Measurements from ENCODE around the gene SIPA1L2.

Gene SIPA1L2

GRCh38 chr1:232589812-232590743 lies 39.9 kb downstream of the SIPA1L2 start:
- no peak overlapping the region for H3K4me3 ChIP-seq (ENCODE audit: low read depth, low read length, poor library complexity, severe bottlenecking)
- no peak overlapping the region for H2AFZ ChIP-seq (ENCODE audit: low read length)
- no peaks in the 10 kb centered on the region for H3K9me2 ChIP-seq (ENCODE audit: low read depth, low read length)
- H3K36me3 ChIP-seq (ENCODE audit: insufficient read depth, low read length) = no peaks in the 10 kb centered on the region
- H3F3A ChIP-seq (ENCODE audit: insufficient read depth, low read length) = no peaks in the 10 kb centered on the region
- H3K27ac ChIP-seq (ENCODE audit: low read depth, low read length, poor library complexity, severe bottlenecking) = no peak overlapping the region
- no peaks in the 10 kb centered on the region for H3K27me3 ChIP-seq (ENCODE audit: insufficient read depth, low read length)
- no peaks in the 10 kb centered on the region for H3K9me3 ChIP-seq (ENCODE audit: low read length)
- H3K9ac ChIP-seq (ENCODE audit: low read length) = no peak overlapping the region
- TF ChIP-seq EZH2 (IDR thresholded peaks at IDR 0.05; ENCODE audit: borderline replicate concordance, low read length) (no peak), CTCF (IDR thresholded peaks at IDR 0.05; ENCODE audit: low read length) (no peak)
- H4K20me1 ChIP-seq (ENCODE audit: insufficient read depth, low read length) = no peaks in the 10 kb centered on the region
- H3K79me2 ChIP-seq (ENCODE audit: insufficient read depth, low read length) = no peaks in the 10 kb centered on the region
- H3K4me1 ChIP-seq (ENCODE audit: insufficient read depth, low read length, severe bottlenecking) = no peaks in the 10 kb centered on the region
- H3K4me2 ChIP-seq (ENCODE audit: low read length) = no peak overlapping the region

- Histone ChIP-seq H3K9ac (ENCODE audit: low read length) (no peak overlapping the region), H3K27ac (ENCODE audit: low read depth, low read length, poor library complexity, severe bottlenecking) (no peak overlapping the region), H3K4me3 (ENCODE audit: low read depth, low read length, poor library complexity, severe bottlenecking) (no peak overlapping the region), H3K36me3 (ENCODE audit: insufficient read depth, low read length) (no peaks in the 10 kb centered on the region), H3F3A (ENCODE audit: insufficient read depth, low read length) (no peaks in the 10 kb centered on the region), H4K20me1 (ENCODE audit: insufficient read depth, low read length) (no peaks in the 10 kb centered on the region), H3K79me2 (ENCODE audit: insufficient read depth, low read length) (no peaks in the 10 kb centered on the region), H3K4me2 (ENCODE audit: low read length) (no peak overlapping the region), H3K9me2 (ENCODE audit: low read depth, low read length) (no peaks in the 10 kb centered on the region), H2AFZ (ENCODE audit: low read length) (no peak overlapping the region), H3K4me1 (ENCODE audit: insufficient read depth, low read length, severe bottlenecking) (no peaks in the 10 kb centered on the region), H3K9me3 (ENCODE audit: low read length) (no peaks in the 10 kb centered on the region), H3K27me3 (ENCODE audit: insufficient read depth, low read length) (no peaks in the 10 kb centered on the region)
- TF ChIP-seq EZH2 (IDR thresholded peaks at IDR 0.05; ENCODE audit: borderline replicate concordance, low read length) = no peak
- TF ChIP-seq CTCF (IDR thresholded peaks at IDR 0.05; ENCODE audit: low read length) = no peak
Measured at GRCh38 chr1:232589111-232589811, 40.7 kb downstream of the SIPA1L2 start.

DNA sequence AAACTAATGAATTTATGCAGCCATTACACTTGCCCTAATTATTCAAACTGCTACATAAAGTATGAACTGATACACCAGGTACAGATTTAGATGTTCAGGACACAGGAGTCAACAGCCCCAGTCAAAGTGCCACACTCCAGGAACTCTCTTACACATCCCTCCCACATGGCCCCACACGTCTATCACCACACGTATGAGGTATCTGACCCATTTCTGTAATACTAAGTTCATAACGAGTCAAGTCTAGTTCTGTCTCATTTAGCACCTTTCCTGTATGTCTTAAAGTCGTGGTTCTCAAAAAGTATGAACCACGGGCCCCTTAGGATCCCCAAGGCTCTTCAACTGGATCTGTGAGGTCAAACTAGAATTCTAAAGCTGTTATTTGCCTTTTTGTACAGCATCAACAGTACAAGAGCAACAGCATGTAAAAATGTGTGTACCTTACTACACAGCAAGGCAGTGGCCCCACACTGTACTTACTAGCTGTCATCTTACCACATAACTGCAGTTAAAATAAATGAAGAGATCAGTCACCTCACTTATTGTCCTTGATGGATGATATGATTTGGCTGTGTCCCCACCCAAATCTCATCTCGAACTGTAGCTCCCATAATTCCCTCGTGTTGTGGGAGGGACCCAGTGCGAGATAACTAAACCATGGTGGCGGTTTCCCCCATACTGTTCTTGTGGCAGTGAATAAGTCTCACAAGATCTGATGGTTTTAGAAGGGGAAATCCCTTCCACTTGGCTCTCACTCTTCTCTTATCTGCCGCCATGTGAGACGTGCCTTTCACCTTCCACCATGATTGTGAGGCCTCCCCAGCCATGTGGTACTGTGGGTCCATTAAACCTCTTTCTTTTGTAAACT lies 42.6 kb downstream of the SIPA1L2 start:
- H4K20me1 ChIP-seq (ENCODE audit: insufficient read depth, low read length) = no peaks in the 10 kb centered on the region
- H3K4me3 ChIP-seq (ENCODE audit: low read depth, low read length, poor library complexity, severe bottlenecking) = no peak overlapping the region
- no peaks in the 10 kb centered on the region for H3K36me3 ChIP-seq (ENCODE audit: insufficient read depth, low read length)
- no peak overlapping the region for H3K4me2 ChIP-seq (ENCODE audit: low read length)
- no peaks in the 10 kb centered on the region for H3K9me2 ChIP-seq (ENCODE audit: low read depth, low read length)
- no peaks in the 10 kb centered on the region for H3F3A ChIP-seq (ENCODE audit: insufficient read depth, low read length)
- no peaks in the 10 kb centered on the region for H3K9me3 ChIP-seq (ENCODE audit: low read length)
- H2AFZ ChIP-seq (ENCODE audit: low read length) = no peak overlapping the region
- H3K27me3 ChIP-seq (ENCODE audit: insufficient read depth, low read length) = no peaks in the 10 kb centered on the region
- no peaks in the 10 kb centered on the region for H3K79me2 ChIP-seq (ENCODE audit: insufficient read depth, low read length)
- no peak overlapping the region for H3K9ac ChIP-seq (ENCODE audit: low read length)
- H3K27ac ChIP-seq (ENCODE audit: low read depth, low read length, poor library complexity, severe bottlenecking) = no peak overlapping the region
- no peaks in the 10 kb centered on the region for H3K4me1 ChIP-seq (ENCODE audit: insufficient read depth, low read length, severe bottlenecking)
- no peak for TF ChIP-seq CTCF (IDR thresholded peaks at IDR 0.05; ENCODE audit: low read length)
- TF ChIP-seq EZH2 (IDR thresholded peaks at IDR 0.05; ENCODE audit: borderline replicate concordance, low read length) = no peak

All from OCI-LY1 (cell line).